Endothelial cell of umbilical vein (primary cell): ENCODE measurements around the gene AKAP6. TPM values are rescaled to one million over a fixed set of nuclear protein-coding genes. Genes with fewer than 3 reads are reported as not detected.

Experiments used
- BruUV-seq: library from RNA; stranded (reverse); fragments of 400-500 nt; replicated peaks from 2 replicates; lab custom pipeline; 2021; lab: Mats Ljungman, UMichigan
- CTCF ChIA-PET: fragments of 300-600, 350-600 bp; sonication (Branson Sonifier 250); formaldehyde crosslinking; loops from one replicate; lab custom pipeline; 2021; ENCODE audit warnings: antibody characterized with exemption, inconsistent platforms; lab: Charles Lee
- POLR2A ChIA-PET: fragments of 300-600, 350-600 bp; sonication (Branson Sonifier 250); formaldehyde crosslinking; loops from one replicate; lab custom pipeline; 2021; ENCODE audit warnings: antibody characterized with exemption, inconsistent platforms; lab: Charles Lee
- DNase-seq: peaks from one replicate; pipeline ENCODE4 v3.0.0-alpha.2; 2011; ENCODE audit warnings: low read depth, low spot score
- FAIRE-seq: peaks from 2 replicates; lab custom pipeline; 2011; peaks lifted over from hg19 to GRCh38; lab: Jason Lieb, UNC
- H2AFZ ChIP-seq: 2 replicates; pipeline ENCODE4 v1.6.0; 2012; ENCODE audit warnings: low read depth, low read length, control low read depth, inconsistent platforms
- H3K27ac ChIP-seq: 2 replicates; pipeline ENCODE4 v1.5.1; 2011; ENCODE audit warnings: low read depth, mild to moderate bottlenecking, control low read depth, low read length, moderate library complexity; ENCODE audit not compliant: insufficient read depth
- H3K27me3 ChIP-seq, 2 experiments: 2 replicates each; pipeline versions ENCODE4 v1.6.0 to v1.6.1; 2011; ENCODE audit warnings: low read length in 2 of 2, mixed read lengths in 1 of 2; ENCODE audit not compliant: control insufficient read depth in 2 of 2, insufficient read depth in 2 of 2
- H3K36me3 ChIP-seq, 2 experiments: 2 replicates in 1 of 2; 3 replicates in 1 of 2; pipeline ENCODE4 v1.5.1; 2011; ENCODE audit warnings: low read length in 2 of 2, mild to moderate bottlenecking in 1 of 2, moderate library complexity in 1 of 2; ENCODE audit not compliant: control insufficient read depth in 2 of 2, insufficient read depth in 2 of 2; ENCODE audit errors: extremely low read depth in 1 of 2
- H3K4me1 ChIP-seq: 3 replicates; pipeline ENCODE4 v1.5.1; 2011; ENCODE audit warnings: mild to moderate bottlenecking, low read length; ENCODE audit not compliant: control insufficient read depth, insufficient read depth; ENCODE audit errors: extremely low read depth
- H3K4me2 ChIP-seq: 2 replicates; pipeline ENCODE4 v1.6.1; 2011; ENCODE audit warnings: low read length, control low read depth, mixed read lengths; ENCODE audit not compliant: insufficient read depth
- H3K4me3 ChIP-seq, 3 experiments: fragments of 200-600 bp in 1 of 3; sonication (generic), shearing (Covaris generic) in 1 of 3; replicated peaks in 1 of 3; 2 replicates each; pipeline ENCODE4 v1.5.1; 2011 to 2016; ENCODE audit warnings: control low read depth in 3 of 3, low read length in 3 of 3, mild to moderate bottlenecking in 2 of 3, inconsistent platforms in 1 of 3, low read depth in 1 of 3, moderate library complexity in 1 of 3; ENCODE audit not compliant: insufficient read depth in 1 of 3
- H3K79me2 ChIP-seq: 2 replicates; pipeline ENCODE4 v1.6.0; 2012; ENCODE audit warnings: low read length, inconsistent platforms; ENCODE audit not compliant: control insufficient read depth, insufficient read depth
- H3K9ac ChIP-seq: replicated peaks from 2 replicates; pipeline ENCODE3; 2011; ENCODE audit warnings: low read length, control low read depth; ENCODE audit not compliant: insufficient read depth; ENCODE audit errors: extremely low read depth
- H3K9me1 ChIP-seq: replicated peaks from 3 replicates; pipeline ENCODE4 v1.6.0; 2011; ENCODE audit warnings: mild to moderate bottlenecking, low read length; ENCODE audit not compliant: control insufficient read depth, insufficient read depth; ENCODE audit errors: extremely low read depth
- H3K9me3 ChIP-seq: replicated peaks from 2 replicates; pipeline ENCODE4 v1.5.1; 2012; ENCODE audit warnings: low read length, inconsistent platforms; ENCODE audit not compliant: control insufficient read depth, insufficient read depth
- H4K20me1 ChIP-seq: replicated peaks from 2 replicates; pipeline ENCODE3; 2011; ENCODE audit warnings: mild to moderate bottlenecking, low read length; ENCODE audit not compliant: control insufficient read depth, insufficient read depth; ENCODE audit errors: extremely low read depth
- CTCF ChIP-seq, 2 donors: IDR thresholded peaks; 1 replicate in 1 of 2; 2 replicates in 1 of 2; pipeline ENCODE4 v1.5.1; 2011; ENCODE audit warnings: low read length in 2 of 2, mild to moderate bottlenecking in 2 of 2, moderate library complexity in 2 of 2, control low read depth in 1 of 2, inconsistent platforms in 1 of 2, low read depth in 1 of 2; ENCODE audit not compliant: insufficient read depth in 1 of 2; ENCODE audit errors: extremely low read depth in 1 of 2
- EZH2 ChIP-seq: IDR thresholded peaks from 2 replicates; pipeline ENCODE4 v1.6.1; 2012; ENCODE audit warnings: borderline replicate concordance, low read depth, mild to moderate bottlenecking, moderate library complexity, low read length, inconsistent platforms; ENCODE audit not compliant: severe bottlenecking
- FOS ChIP-seq: IDR thresholded peaks from 2 replicates; pipeline ENCODE4 v1.6.1; 2011; ENCODE audit warnings: mild to moderate bottlenecking, low read length, moderate library complexity, borderline replicate concordance; ENCODE audit not compliant: insufficient read depth
- GATA2 ChIP-seq: IDR thresholded peaks from 2 replicates; pipeline ENCODE4 v1.7.0; 2011; ENCODE audit warnings: low read depth, mild to moderate bottlenecking, moderate library complexity, mixed read lengths, low read length; ENCODE audit not compliant: insufficient read length, insufficient read depth
- JUN ChIP-seq: IDR thresholded peaks from 2 replicates; pipeline ENCODE4 v1.6.1; 2011; ENCODE audit warnings: borderline replicate concordance, low read depth; ENCODE audit not compliant: insufficient read length, insufficient read depth
- MAX ChIP-seq: IDR thresholded peaks from 2 replicates; pipeline ENCODE4 v1.6.1; 2011; ENCODE audit not compliant: insufficient read depth, insufficient read length
- MYC ChIP-seq: IDR thresholded peaks from one replicate; pipeline ENCODE4 v1.6.1; 2011; ENCODE audit warnings: mild to moderate bottlenecking, low read depth, low read length
- POLR2AphosphoS5 ChIP-seq: IDR thresholded peaks from 2 replicates; pipeline ENCODE4 v1.6.1; 2012; ENCODE audit warnings: low read depth, mild to moderate bottlenecking, control low read depth, low read length, moderate library complexity; ENCODE audit not compliant: insufficient read depth
- dilution Hi-C: fragments of 300-500 bp; cut with MboI; formaldehyde crosslinking; loops from one replicate; pipeline ENCODE4 v1.15.0; 2019; ENCODE audit warnings: low sequenced_read_pairs; ENCODE audit not compliant: extremely low pct_ligation_motif_present
- intact Hi-C: fragments of 100-400 bp; cut with micrococcal nuclease; formaldehyde crosslinking; loops from one replicate; pipeline ENCODE4 v1.10.0; 2022
- polyA plus RNA-seq, 4 experiments: library from polyadenylated mRNA; depleted of rRNA in 3 of 4; stranded (reverse) in 3 of 4; unstranded in 1 of 4; fragments of >200 nt; gene quantifications; 2 replicates each; pipeline versions ENCODE4 v1.2.1 to v1.2.3, GENCODE V29; 2011 to 2012; ENCODE audit warnings: missing spikeins in 1 of 4
- total RNA-seq: library from RNA; stranded (reverse); gene quantifications from 2 replicates; pipeline ENCODE4 v1.2.3, GENCODE V29; 2021

AKAP6 gene
- total and polyA plus RNA-seq, 2 donors (not counting 3 experiments of a cell fraction or from before 2014, with no cell fraction given), result 0.03 to 0.49 TPM

DNA sequence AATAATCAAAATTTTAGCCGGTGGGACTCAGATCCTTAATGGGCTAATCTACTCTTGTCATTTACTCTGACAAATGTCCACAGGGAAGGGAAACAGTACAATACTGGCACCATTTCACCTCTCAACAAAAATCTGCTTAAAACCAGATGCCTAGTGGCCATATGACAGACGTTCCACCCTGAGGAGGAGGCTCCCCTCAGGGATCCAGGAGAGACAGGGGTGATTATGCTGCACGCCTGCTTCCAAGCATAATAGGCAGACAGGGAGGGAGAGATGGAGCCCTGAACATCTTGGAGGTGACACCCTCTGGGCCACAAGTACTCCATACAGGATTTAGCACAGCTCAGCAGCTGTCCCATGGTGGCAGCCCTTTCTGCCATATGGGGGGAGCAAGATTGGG is 24.8 kb upstream of the AKAP6 start:
- POLR2A ChIA-PET, result no interaction called here
- dilution Hi-C loops, result no loop called here
- TF ChIP-seq JUN (no peak), GATA2 (no peak), MYC (no peak), MAX (no peak), POLR2AphosphoS5 (no peak), EZH2 (no peak), FOS (no peak), CTCF (IDR thresholded peaks at IDR 0.05; ENCODE audit: extremely low read depth in 1 of 2, insufficient read depth in 1 of 2, low read depth in 1 of 2, low read length in 2 of 2) (no peak)

More for the DNA sequence above, 24.8 kb upstream of the AKAP6 start:
- DNase-seq (no peak), FAIRE-seq (no peak)
- H3K9me3 ChIP-seq, result no peaks in the 10 kb centered on the region
- no peaks in the 10 kb centered on the region for H3K79me2 ChIP-seq
- intact Hi-C loops, result no loop called here
- no peak overlapping the region for H2AFZ ChIP-seq
- no peak overlapping the region for H3K9ac ChIP-seq
- no peak overlapping the region for H3K4me3 ChIP-seq
- CTCF ChIA-PET, result no interaction called here
- no peaks in the 10 kb centered on the region for H3K4me1 ChIP-seq
- H3K27ac ChIP-seq, result no peak overlapping the region
- H3K9me1 ChIP-seq, result no peaks in the 10 kb centered on the region
- H3K36me3 ChIP-seq, result no peaks in the 10 kb centered on the region
- BruUV-seq, result no TSS peak
- H3K4me2 ChIP-seq, result no peak overlapping the region
- H4K20me1 ChIP-seq, result no peaks in the 10 kb centered on the region
- H3K27me3 ChIP-seq, result no peaks in the 10 kb centered on the region
